ENCODE results near the gene HNRNPUL1. TPM values are rescaled to one million over a fixed set of nuclear protein-coding genes. Genes with fewer than 3 reads are reported as not detected.

Gene HNRNPUL1
- total and polyA plus RNA-seq, 10 of the 15 experiments (the other 5 are each of a cell fraction or from before 2014, with no cell fraction given) = 11.1 to 276 (median 117) TPM

- no peak overlapping the region for H3K27ac ChIP-seq (ENCODE audit: control insufficient read depth, insufficient read depth)
- RAD21 ChIA-PET (ENCODE audit: unreplicated experiment) = no interaction called here
- peaks cover 39 to 40% of the 10 kb centered on the region in 2 experiments for H3K36me3 ChIP-seq (ENCODE audit: control insufficient read depth in 2 of 2, insufficient read depth in 2 of 2, low read length in 1 of 2)
- SMC1A ChIA-PET (ENCODE audit: uncharacterized antibody, unreplicated experiment) = interaction anchor here (1.2 kb wide), 1 partner anchor 34 kb away, joined by 4 read pairs; no protein-coding TSS in a partner anchor
- POLR2A ChIA-PET = interaction anchor here (0.6 to 0.7 kb wide), 2 partner anchors 34 to 170 kb away, joined by 3 to 7 read pairs; partner anchors contain the start of gene DMAC2
- H3K79me2 ChIP-seq (ENCODE audit: control insufficient read depth, insufficient read depth, low read length) = peaks cover 52% of the 10 kb centered on the region
- H4K20me1 ChIP-seq (ENCODE audit: control insufficient read depth, insufficient read depth) = no peaks in the 10 kb centered on the region
- no peaks in the 10 kb centered on the region for H3K4me1 ChIP-seq (ENCODE audit: control insufficient read depth, insufficient read depth, low read length)
- H3K9me3 ChIP-seq (replicated peaks; ENCODE audit: control insufficient read depth, insufficient read depth, low read length) = no peaks in the 10 kb centered on the region
- BruUV-seq (replicated peaks) = no TSS peak
- in situ Hi-C loops (cut with MboI) (no loop called here), intact Hi-C loops (cut with micrococcal nuclease; ENCODE audit: unreplicated experiment) (no loop called here)
- ATAC-seq (no peak), FAIRE-seq (no peak), DNase-seq (ENCODE audit: low read depth, low spot score) (no peak)
- CTCF ChIA-PET = interaction anchor here (0.6 to 0.8 kb wide), 3 partner anchors 28 to 484 kb away, joined by 3 to 4 read pairs (median 3); no protein-coding TSS in a partner anchor
- WGBS (ENCODE audit: insufficient coverage, insufficient replicate concordance, low lambda C conversion rate, missing lambda C conversion rate) = 100% methylated on average over 5 of the region's 5 CpGs
- no peak overlapping the region for H3K9ac ChIP-seq (ENCODE audit: control insufficient read depth, insufficient read depth, low read length)
- H3K4me2 ChIP-seq (ENCODE audit: control insufficient read depth, insufficient read depth) = no peak overlapping the region
- TF ChIP-seq KLF5 (IDR thresholded peaks at IDR 0.05; ENCODE audit: partially characterized antibody) = no peak
- TF ChIP-seq, protein P1, sequence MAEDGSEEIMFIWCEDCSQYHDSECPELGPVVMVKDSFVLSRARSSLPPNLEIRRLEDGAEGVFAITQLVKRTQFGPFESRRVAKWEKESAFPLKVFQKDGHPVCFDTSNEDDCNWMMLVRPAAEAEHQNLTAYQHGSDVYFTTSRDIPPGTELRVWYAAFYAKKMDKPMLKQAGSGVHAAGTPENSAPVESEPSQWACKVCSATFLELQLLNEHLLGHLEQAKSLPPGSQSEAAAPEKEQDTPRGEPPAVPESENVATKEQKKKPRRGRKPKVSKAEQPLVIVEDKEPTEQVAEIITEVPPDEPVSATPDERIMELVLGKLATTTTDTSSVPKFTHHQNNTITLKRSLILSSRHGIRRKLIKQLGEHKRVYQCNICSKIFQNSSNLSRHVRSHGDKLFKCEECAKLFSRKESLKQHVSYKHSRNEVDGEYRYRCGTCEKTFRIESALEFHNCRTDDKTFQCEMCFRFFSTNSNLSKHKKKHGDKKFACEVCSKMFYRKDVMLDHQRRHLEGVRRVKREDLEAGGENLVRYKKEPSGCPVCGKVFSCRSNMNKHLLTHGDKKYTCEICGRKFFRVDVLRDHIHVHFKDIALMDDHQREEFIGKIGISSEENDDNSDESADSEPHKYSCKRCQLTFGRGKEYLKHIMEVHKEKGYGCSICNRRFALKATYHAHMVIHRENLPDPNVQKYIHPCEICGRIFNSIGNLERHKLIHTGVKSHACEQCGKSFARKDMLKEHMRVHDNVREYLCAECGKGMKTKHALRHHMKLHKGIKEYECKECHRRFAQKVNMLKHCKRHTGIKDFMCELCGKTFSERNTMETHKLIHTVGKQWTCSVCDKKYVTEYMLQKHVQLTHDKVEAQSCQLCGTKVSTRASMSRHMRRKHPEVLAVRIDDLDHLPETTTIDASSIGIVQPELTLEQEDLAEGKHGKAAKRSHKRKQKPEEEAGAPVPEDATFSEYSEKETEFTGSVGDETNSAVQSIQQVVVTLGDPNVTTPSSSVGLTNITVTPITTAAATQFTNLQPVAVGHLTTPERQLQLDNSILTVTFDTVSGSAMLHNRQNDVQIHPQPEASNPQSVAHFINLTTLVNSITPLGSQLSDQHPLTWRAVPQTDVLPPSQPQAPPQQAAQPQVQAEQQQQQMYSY (CRISPR knock-in tag; IDR thresholded peaks at IDR 0.05) = no peak
- no peak for TF ChIP-seq NBN (IDR thresholded peaks at IDR 0.05)
- TF ChIP-seq CBX5 (IDR thresholded peaks at IDR 0.05; ENCODE audit: low read depth) = no peak
- TF ChIP-seq USF1 (IDR thresholded peaks at IDR 0.05; ENCODE audit: borderline replicate concordance, extremely low read length, insufficient read depth, low read depth, low read length) = no peak
- TF ChIP-seq, protein P2, sequence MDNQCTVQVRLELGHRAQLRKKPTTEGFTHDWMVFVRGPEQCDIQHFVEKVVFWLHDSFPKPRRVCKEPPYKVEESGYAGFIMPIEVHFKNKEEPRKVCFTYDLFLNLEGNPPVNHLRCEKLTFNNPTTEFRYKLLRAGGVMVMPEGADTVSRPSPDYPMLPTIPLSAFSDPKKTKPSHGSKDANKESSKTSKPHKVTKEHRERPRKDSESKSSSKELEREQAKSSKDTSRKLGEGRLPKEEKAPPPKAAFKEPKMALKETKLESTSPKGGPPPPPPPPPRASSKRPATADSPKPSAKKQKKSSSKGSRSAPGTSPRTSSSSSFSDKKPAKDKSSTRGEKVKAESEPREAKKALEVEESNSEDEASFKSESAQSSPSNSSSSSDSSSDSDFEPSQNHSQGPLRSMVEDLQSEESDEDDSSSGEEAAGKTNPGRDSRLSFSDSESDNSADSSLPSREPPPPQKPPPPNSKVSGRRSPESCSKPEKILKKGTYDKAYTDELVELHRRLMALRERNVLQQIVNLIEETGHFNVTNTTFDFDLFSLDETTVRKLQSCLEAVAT (IDR thresholded peaks at IDR 0.05) = no peak
- no peak for TF ChIP-seq LARP7 (IDR thresholded peaks at IDR 0.05)
- TF ChIP-seq KAT2A (conservative IDR thresholded peaks at IDR 0.05; ENCODE audit: control insufficient read depth, low read depth, low read length) = no peak
- no peak for TF ChIP-seq POU2F2 (IDR thresholded peaks at IDR 0.05; ENCODE audit: borderline replicate concordance, low read depth, low read length)
- TF ChIP-seq TCF12 (IDR thresholded peaks at IDR 0.05; ENCODE audit: low read depth, low read length) = no peak
- TF ChIP-seq SREBF2 (IDR thresholded peaks at IDR 0.05; ENCODE audit: low read length) = no peak
- no peaks in the 10 kb centered on the region for H3K27me3 ChIP-seq (replicated peaks in 1 of 2; ENCODE audit: control insufficient read depth in 2 of 2, insufficient read depth in 2 of 2, low read length in 1 of 2)
- no peak overlapping the region for H3K4me3 ChIP-seq
- no peak overlapping the region for H2AFZ ChIP-seq (ENCODE audit: control insufficient read depth, low read depth, low read length)
These were observed 5.4 kb downstream of the HNRNPUL1 start for GRCh38 chr19:41269571-41269970.
